ENCODE results near the gene FSCN2. TPM values are rescaled to one million over a fixed set of nuclear protein-coding genes. Genes with fewer than 3 reads are reported as not detected.

The FSCN2 gene
- total and polyA plus RNA-seq, 2 experiments from 2014 or later: 0.13 to 1.6 TPM

DNA sequence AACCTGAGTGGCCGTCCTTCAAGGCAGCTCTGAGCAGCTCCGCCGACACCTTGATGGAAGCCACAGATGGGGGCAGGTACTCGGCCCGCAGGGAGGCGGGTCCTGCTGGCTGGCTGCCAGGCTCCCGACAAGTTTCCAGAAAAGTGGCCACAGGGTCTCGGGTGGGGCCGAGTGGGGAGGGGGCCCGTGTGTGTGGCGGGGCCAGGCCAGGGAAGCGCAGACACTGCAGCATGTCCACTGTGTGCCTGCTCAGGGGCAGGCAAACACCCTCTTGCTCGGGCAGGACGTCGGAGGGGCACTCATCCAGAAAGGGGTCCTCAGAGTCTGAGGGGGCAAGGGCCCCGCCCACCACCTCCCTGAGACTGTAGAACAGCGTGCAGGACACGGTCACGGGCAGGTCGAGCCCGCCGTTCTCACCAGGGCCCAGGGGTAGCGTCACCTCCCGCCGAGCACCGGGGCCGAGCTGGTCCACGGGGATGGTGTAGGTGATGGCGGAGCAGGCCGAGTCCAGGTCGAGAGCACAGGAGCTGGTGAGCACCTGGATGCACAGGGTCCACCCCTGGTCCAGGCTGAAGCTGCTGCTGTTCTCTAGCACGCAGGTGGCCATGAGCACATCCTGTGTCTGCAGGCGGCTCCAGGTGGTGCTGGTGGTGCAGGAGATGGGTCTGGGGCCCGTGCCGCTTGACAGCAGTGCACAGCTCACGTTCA lies 18.9 kb downstream of the FSCN2 start:
- Histone ChIP-seq H3K79me2 (replicated peaks; ENCODE audit: insufficient read depth) (peaks cover 23% of the 10 kb centered on the region), H3K36me3 (ENCODE audit: insufficient read depth) (no peaks in the 10 kb centered on the region; the same call in 1 of the 2 replicates), H3K4me3 (no peak overlapping the region), H3K27me3 (ENCODE audit: insufficient read depth) (no peaks in the 10 kb centered on the region), H2AFZ (no peak overlapping the region), H3K9me2 (ENCODE audit: insufficient read depth) (no peaks in the 10 kb centered on the region), H4K20me1 (replicated peaks; ENCODE audit: insufficient read depth) (no peaks in the 10 kb centered on the region; the same call in 1 of the 2 replicates), H3K27ac (ENCODE audit: low read depth) (no peak overlapping the region), H3F3A (replicated peaks; ENCODE audit: low read depth) (no peaks in the 10 kb centered on the region), H3K4me2 (no peak overlapping the region), H3K4me1 (ENCODE audit: insufficient read depth) (no peaks in the 10 kb centered on the region)
- H3K36me3 Mint-ChIP-seq (ENCODE audit: low read depth): peaks cover 38% of the 10 kb centered on the region
- no peak for ATAC-seq
- peaks cover 5% of the 10 kb centered on the region; the same call in 2 of the 3 replicates for H3K4me1 Mint-ChIP-seq
- TF ChIP-seq NANOG (IDR thresholded peaks at IDR 0.05; ENCODE audit: borderline replicate concordance) (no peak), ZNF114 (CRISPR knock-in tag; IDR thresholded peaks at IDR 0.05) (no peak), ZNF331 (CRISPR knock-in tag; IDR thresholded peaks at IDR 0.05; ENCODE audit: low read depth) (no peak), JUNB (IDR thresholded peaks at IDR 0.05; ENCODE audit: unreplicated experiment) (no peak), POLR2AphosphoS5 (IDR thresholded peaks at IDR 0.05; ENCODE audit: low read depth) (no peak), STAT1 (IDR thresholded peaks at IDR 0.05; ENCODE audit: unreplicated experiment) (no peak), EZH2phosphoT487 (IDR thresholded peaks at IDR 0.05; ENCODE audit: unreplicated experiment) (no peak), CREB1 (CRISPR knock-in tag; IDR thresholded peaks at IDR 0.05; ENCODE audit: low read depth) (no peak), EZH2 (IDR thresholded peaks at IDR 0.05; ENCODE audit: low read depth, unreplicated experiment) (no peak)
- TF ChIP-seq, protein P1, sequence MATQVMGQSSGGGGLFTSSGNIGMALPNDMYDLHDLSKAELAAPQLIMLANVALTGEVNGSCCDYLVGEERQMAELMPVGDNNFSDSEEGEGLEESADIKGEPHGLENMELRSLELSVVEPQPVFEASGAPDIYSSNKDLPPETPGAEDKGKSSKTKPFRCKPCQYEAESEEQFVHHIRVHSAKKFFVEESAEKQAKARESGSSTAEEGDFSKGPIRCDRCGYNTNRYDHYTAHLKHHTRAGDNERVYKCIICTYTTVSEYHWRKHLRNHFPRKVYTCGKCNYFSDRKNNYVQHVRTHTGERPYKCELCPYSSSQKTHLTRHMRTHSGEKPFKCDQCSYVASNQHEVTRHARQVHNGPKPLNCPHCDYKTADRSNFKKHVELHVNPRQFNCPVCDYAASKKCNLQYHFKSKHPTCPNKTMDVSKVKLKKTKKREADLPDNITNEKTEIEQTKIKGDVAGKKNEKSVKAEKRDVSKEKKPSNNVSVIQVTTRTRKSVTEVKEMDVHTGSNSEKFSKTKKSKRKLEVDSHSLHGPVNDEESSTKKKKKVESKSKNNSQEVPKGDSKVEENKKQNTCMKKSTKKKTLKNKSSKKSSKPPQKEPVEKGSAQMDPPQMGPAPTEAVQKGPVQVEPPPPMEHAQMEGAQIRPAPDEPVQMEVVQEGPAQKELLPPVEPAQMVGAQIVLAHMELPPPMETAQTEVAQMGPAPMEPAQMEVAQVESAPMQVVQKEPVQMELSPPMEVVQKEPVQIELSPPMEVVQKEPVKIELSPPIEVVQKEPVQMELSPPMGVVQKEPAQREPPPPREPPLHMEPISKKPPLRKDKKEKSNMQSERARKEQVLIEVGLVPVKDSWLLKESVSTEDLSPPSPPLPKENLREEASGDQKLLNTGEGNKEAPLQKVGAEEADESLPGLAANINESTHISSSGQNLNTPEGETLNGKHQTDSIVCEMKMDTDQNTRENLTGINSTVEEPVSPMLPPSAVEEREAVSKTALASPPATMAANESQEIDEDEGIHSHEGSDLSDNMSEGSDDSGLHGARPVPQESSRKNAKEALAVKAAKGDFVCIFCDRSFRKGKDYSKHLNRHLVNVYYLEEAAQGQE (IDR thresholded peaks at IDR 0.05; ENCODE audit: unreplicated experiment): no peak
- TF ChIP-seq, protein P2, sequence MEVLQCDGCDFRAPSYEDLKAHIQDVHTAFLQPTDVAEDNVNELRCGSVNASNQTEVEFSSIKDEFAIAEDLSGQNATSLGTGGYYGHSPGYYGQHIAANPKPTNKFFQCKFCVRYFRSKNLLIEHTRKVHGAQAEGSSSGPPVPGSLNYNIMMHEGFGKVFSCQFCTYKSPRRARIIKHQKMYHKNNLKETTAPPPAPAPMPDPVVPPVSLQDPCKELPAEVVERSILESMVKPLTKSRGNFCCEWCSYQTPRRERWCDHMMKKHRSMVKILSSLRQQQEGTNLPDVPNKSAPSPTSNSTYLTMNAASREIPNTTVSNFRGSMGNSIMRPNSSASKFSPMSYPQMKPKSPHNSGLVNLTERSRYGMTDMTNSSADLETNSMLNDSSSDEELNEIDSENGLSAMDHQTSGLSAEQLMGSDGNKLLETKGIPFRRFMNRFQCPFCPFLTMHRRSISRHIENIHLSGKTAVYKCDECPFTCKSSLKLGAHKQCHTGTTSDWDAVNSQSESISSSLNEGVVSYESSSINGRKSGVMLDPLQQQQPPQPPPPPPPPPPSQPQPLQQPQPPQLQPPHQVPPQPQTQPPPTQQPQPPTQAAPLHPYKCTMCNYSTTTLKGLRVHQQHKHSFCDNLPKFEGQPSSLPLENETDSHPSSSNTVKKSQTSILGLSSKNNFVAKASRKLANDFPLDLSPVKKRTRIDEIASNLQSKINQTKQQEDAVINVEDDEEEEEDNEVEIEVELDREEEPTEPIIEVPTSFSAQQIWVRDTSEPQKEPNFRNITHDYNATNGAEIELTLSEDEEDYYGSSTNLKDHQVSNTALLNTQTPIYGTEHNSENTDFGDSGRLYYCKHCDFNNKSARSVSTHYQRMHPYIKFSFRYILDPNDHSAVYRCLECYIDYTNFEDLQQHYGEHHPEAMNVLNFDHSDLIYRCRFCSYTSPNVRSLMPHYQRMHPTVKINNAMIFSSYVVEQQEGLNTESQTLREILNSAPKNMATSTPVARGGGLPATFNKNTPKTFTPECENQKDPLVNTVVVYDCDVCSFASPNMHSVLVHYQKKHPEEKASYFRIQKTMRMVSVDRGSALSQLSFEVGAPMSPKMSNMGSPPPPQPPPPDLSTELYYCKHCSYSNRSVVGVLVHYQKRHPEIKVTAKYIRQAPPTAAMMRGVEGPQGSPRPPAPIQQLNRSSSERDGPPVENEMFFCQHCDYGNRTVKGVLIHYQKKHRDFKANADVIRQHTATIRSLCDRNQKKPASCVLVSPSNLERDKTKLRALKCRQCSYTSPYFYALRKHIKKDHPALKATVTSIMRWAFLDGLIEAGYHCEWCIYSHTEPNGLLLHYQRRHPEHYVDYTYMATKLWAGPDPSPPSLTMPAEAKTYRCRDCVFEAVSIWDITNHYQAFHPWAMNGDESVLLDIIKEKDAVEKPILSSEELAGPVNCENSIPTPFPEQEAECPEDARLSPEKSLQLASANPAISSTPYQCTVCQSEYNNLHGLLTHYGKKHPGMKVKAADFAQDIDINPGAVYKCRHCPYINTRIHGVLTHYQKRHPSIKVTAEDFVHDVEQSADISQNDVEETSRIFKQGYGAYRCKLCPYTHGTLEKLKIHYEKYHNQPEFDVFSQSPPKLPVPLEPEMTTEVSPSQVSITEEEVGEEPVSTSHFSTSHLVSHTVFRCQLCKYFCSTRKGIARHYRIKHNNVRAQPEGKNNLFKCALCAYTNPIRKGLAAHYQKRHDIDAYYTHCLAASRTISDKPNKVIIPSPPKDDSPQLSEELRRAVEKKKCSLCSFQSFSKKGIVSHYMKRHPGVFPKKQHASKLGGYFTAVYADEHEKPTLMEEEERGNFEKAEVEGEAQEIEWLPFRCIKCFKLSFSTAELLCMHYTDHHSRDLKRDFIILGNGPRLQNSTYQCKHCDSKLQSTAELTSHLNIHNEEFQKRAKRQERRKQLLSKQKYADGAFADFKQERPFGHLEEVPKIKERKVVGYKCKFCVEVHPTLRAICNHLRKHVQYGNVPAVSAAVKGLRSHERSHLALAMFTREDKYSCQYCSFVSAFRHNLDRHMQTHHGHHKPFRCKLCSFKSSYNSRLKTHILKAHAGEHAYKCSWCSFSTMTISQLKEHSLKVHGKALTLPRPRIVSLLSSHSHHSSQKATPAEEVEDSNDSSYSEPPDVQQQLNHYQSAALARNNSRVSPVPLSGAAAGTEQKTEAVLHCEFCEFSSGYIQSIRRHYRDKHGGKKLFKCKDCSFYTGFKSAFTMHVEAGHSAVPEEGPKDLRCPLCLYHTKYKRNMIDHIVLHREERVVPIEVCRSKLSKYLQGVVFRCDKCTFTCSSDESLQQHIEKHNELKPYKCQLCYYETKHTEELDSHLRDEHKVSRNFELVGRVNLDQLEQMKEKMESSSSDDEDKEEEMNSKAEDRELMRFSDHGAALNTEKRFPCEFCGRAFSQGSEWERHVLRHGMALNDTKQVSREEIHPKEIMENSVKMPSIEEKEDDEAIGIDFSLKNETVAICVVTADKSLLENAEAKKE (CRISPR knock-in tag; IDR thresholded peaks at IDR 0.05): no peak
- TF ChIP-seq, protein P3, sequence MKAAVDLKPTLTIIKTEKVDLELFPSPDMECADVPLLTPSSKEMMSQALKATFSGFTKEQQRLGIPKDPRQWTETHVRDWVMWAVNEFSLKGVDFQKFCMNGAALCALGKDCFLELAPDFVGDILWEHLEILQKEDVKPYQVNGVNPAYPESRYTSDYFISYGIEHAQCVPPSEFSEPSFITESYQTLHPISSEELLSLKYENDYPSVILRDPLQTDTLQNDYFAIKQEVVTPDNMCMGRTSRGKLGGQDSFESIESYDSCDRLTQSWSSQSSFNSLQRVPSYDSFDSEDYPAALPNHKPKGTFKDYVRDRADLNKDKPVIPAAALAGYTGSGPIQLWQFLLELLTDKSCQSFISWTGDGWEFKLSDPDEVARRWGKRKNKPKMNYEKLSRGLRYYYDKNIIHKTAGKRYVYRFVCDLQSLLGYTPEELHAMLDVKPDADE (IDR thresholded peaks at IDR 0.05): no peak
- TF ChIP-seq, protein P4, sequence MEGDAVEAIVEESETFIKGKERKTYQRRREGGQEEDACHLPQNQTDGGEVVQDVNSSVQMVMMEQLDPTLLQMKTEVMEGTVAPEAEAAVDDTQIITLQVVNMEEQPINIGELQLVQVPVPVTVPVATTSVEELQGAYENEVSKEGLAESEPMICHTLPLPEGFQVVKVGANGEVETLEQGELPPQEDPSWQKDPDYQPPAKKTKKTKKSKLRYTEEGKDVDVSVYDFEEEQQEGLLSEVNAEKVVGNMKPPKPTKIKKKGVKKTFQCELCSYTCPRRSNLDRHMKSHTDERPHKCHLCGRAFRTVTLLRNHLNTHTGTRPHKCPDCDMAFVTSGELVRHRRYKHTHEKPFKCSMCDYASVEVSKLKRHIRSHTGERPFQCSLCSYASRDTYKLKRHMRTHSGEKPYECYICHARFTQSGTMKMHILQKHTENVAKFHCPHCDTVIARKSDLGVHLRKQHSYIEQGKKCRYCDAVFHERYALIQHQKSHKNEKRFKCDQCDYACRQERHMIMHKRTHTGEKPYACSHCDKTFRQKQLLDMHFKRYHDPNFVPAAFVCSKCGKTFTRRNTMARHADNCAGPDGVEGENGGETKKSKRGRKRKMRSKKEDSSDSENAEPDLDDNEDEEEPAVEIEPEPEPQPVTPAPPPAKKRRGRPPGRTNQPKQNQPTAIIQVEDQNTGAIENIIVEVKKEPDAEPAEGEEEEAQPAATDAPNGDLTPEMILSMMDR (conservative IDR thresholded peaks at IDR 0.05; ENCODE audit: low read depth in 2 of 2): no peak
- H3K4me3 Mint-ChIP-seq: no peak overlapping the region
- no peaks in the 10 kb centered on the region for H3K9me3 Mint-ChIP-seq
- DNase-seq (ENCODE audit: low spot score): no peak
- H3K27ac Mint-ChIP-seq: no peak overlapping the region
- peaks cover 5% of the 10 kb centered on the region for H3K27me3 Mint-ChIP-seq (ENCODE audit: insufficient read depth, low read depth, poor library complexity)
